ENCODE data around the gene RGSL1.
A peak's percentile ranks its signal among the peaks of the same experiment; 100 is the strongest.

- TF ChIP-seq CTCF (IDR thresholded peaks at IDR 0.05; ENCODE audit: low read depth, low read length, poor library complexity, severe bottlenecking) = peak; percentile 73
- no peak for TF ChIP-seq EZH2phosphoT487 (IDR thresholded peaks at IDR 0.05; ENCODE audit: borderline replicate concordance, low read length)
These were observed 149.4 kb downstream of the RGSL1 start for GRCh38 chr1:182599339-182599738.
